ENCODE measurements around the gene ALKBH3. TPM values are rescaled to one million over a fixed set of nuclear protein-coding genes. Genes with fewer than 3 reads are reported as not detected.

ALKBH3 gene
- total and polyA plus RNA-seq, 10 of the 15 experiments (the other 5 are each of a cell fraction or from before 2014, with no cell fraction given), result 22.1 to 50.8 (median 38.5) TPM

- Histone ChIP-seq H3K27me3 (replicated peaks in 1 of 2; ENCODE audit: control insufficient read depth in 2 of 2, insufficient read depth in 2 of 2, low read length in 1 of 2) (no peaks in the 10 kb centered on the region), H3K27ac (ENCODE audit: control insufficient read depth, insufficient read depth) (no peak overlapping the region), H4K20me1 (ENCODE audit: control insufficient read depth, insufficient read depth) (no peaks in the 10 kb centered on the region), H3K36me3 (ENCODE audit: control insufficient read depth in 2 of 2, insufficient read depth in 2 of 2, low read length in 1 of 2) (peaks cover 2 to 4% of the 10 kb centered on the region in 2 experiments; a peak in 3 of 4 replicates), H3K79me2 (ENCODE audit: control insufficient read depth, insufficient read depth, low read length) (no peaks in the 10 kb centered on the region), H3K4me3 (no peak overlapping the region), H2AFZ (ENCODE audit: control insufficient read depth, low read depth, low read length) (no peak overlapping the region), H3K4me1 (ENCODE audit: control insufficient read depth, insufficient read depth, low read length) (no peaks in the 10 kb centered on the region), H3K9ac (ENCODE audit: control insufficient read depth, insufficient read depth, low read length) (no peak overlapping the region), H3K9me3 (replicated peaks; ENCODE audit: control insufficient read depth, insufficient read depth, low read length) (no peaks in the 10 kb centered on the region), H3K4me2 (ENCODE audit: control insufficient read depth, insufficient read depth) (no peak overlapping the region)
- ChIA-PET RAD21 (ENCODE audit: unreplicated experiment) (no interaction called here), CTCF (no interaction called here), SMC1A (ENCODE audit: uncharacterized antibody, unreplicated experiment) (no interaction called here), POLR2A (no interaction called here)
- intact Hi-C loops (cut with micrococcal nuclease; ENCODE audit: unreplicated experiment), result no loop called here
- in situ Hi-C loops (cut with MboI), result no loop called here
- no TSS peak for BruUV-seq (replicated peaks)
- no peak for FAIRE-seq
- no peak for ATAC-seq
- 89% methylated on average over 8 of the region's 8 CpGs for WGBS (ENCODE audit: insufficient coverage, insufficient replicate concordance, low lambda C conversion rate, missing lambda C conversion rate)
- no peak for DNase-seq (ENCODE audit: low read depth, low spot score)
- no peak for TF ChIP-seq HSF1 (IDR thresholded peaks at IDR 0.05; ENCODE audit: low read depth, low read length)
- no peak for TF ChIP-seq EZH2 (IDR thresholded peaks at IDR 0.05; ENCODE audit: borderline replicate concordance, control insufficient read depth, low read depth, low read length)
- no peak for TF ChIP-seq KAT2A (conservative IDR thresholded peaks at IDR 0.05; ENCODE audit: control insufficient read depth, low read depth, low read length)
- TF ChIP-seq HDGF (IDR thresholded peaks at IDR 0.05), result no peak
- no peak for TF ChIP-seq RCOR1 (conservative IDR thresholded peaks at IDR 0.05; ENCODE audit: low read depth, low read length)
- no peak for TF ChIP-seq MXI1 (IDR thresholded peaks at IDR 0.05; ENCODE audit: low read depth, low read length)
- no peak for TF ChIP-seq YBX1 (IDR thresholded peaks at IDR 0.05)
- TF ChIP-seq IKZF1 (conservative IDR thresholded peaks at IDR 0.05), result no peak
- TF ChIP-seq CBX5 (IDR thresholded peaks at IDR 0.05; ENCODE audit: low read depth), result no peak
- no peak for TF ChIP-seq TARDBP (IDR thresholded peaks at IDR 0.05; ENCODE audit: borderline replicate concordance)
- TF ChIP-seq RUNX3 (IDR thresholded peaks at IDR 0.05; ENCODE audit: low read length), result no peak
- TF ChIP-seq SMAD5 (IDR thresholded peaks at IDR 0.05; ENCODE audit: low read depth), result no peak
- TF ChIP-seq ZNF687 (IDR thresholded peaks at IDR 0.05), result no peak
- no peak for TF ChIP-seq ELK1 (IDR thresholded peaks at IDR 0.05; ENCODE audit: low read depth, low read length)
- TF ChIP-seq SMC3 (IDR thresholded peaks at IDR 0.05; ENCODE audit: borderline replicate concordance, low read length), result no peak
- no peak for TF ChIP-seq PBX3 (IDR thresholded peaks at IDR 0.05; ENCODE audit: insufficient replicate concordance, low read depth, low read length)
- no peak for TF ChIP-seq HDAC6 (IDR thresholded peaks at IDR 0.05; ENCODE audit: unreplicated experiment)
Observed at GRCh38 chr11:43923406-43924111, 42.9 kb downstream of the ALKBH3 start.

Measured in GM12878 (cell line).